Mesothelial cell of epicardium (in vitro differentiated cells): ENCODE measurements around the gene GALNT6. TPM values are rescaled to one million over a fixed set of nuclear protein-coding genes. Genes with fewer than 3 reads are reported as not detected.
A peak's percentile ranks its signal among the peaks of the same experiment; 100 is the strongest.

ENCODE experiments used
- DNase-seq, 2 experiments: peaks; one replicate each; pipeline ENCODE4 v3.0.0; 2021; ENCODE audit warnings: low spot score in 2 of 2; ENCODE audit not compliant: unreplicated experiment in 2 of 2
- H3K27ac Mint-ChIP-seq: 2 replicates; pipeline ENCODE4 v1.8.0; 2021; ENCODE audit warnings: mixed read lengths
- H3K27me3 Mint-ChIP-seq: 2 replicates; pipeline ENCODE4 v1.8.0; 2021; ENCODE audit warnings: low read depth, mixed read lengths
- H3K36me3 Mint-ChIP-seq: 2 replicates; pipeline ENCODE4 v1.8.0; 2021; ENCODE audit warnings: mixed read lengths
- H3K4me1 Mint-ChIP-seq: 2 replicates; pipeline ENCODE4 v1.8.0; 2021; ENCODE audit warnings: mixed read lengths
- H3K4me3 Mint-ChIP-seq: 2 replicates; pipeline ENCODE4 v1.8.0; 2021; ENCODE audit warnings: mild to moderate bottlenecking, moderate library complexity, mixed read lengths
- H3K9me3 Mint-ChIP-seq: 2 replicates; pipeline ENCODE4 v1.8.0; 2021; ENCODE audit warnings: mixed read lengths
- total RNA-seq: library from RNA; stranded (reverse); gene quantifications from 3 replicates; pipeline ENCODE4 v1.2.1, GENCODE V29; 2021
- TF ChIP-seq, protein P1 (sequence below): fragments of 200-600 bp; sonication (generic); IDR thresholded peaks from one replicate; pipeline ENCODE4 v1.5.0; 2021; ENCODE audit warnings: antibody characterized with exemption; ENCODE audit not compliant: unreplicated experiment

Gene GALNT6, protein sequence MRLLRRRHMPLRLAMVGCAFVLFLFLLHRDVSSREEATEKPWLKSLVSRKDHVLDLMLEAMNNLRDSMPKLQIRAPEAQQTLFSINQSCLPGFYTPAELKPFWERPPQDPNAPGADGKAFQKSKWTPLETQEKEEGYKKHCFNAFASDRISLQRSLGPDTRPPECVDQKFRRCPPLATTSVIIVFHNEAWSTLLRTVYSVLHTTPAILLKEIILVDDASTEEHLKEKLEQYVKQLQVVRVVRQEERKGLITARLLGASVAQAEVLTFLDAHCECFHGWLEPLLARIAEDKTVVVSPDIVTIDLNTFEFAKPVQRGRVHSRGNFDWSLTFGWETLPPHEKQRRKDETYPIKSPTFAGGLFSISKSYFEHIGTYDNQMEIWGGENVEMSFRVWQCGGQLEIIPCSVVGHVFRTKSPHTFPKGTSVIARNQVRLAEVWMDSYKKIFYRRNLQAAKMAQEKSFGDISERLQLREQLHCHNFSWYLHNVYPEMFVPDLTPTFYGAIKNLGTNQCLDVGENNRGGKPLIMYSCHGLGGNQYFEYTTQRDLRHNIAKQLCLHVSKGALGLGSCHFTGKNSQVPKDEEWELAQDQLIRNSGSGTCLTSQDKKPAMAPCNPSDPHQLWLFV
- 12.8 to 14.3 TPM (median 13.8 TPM) in 3 replicates for total RNA-seq

DNA sequence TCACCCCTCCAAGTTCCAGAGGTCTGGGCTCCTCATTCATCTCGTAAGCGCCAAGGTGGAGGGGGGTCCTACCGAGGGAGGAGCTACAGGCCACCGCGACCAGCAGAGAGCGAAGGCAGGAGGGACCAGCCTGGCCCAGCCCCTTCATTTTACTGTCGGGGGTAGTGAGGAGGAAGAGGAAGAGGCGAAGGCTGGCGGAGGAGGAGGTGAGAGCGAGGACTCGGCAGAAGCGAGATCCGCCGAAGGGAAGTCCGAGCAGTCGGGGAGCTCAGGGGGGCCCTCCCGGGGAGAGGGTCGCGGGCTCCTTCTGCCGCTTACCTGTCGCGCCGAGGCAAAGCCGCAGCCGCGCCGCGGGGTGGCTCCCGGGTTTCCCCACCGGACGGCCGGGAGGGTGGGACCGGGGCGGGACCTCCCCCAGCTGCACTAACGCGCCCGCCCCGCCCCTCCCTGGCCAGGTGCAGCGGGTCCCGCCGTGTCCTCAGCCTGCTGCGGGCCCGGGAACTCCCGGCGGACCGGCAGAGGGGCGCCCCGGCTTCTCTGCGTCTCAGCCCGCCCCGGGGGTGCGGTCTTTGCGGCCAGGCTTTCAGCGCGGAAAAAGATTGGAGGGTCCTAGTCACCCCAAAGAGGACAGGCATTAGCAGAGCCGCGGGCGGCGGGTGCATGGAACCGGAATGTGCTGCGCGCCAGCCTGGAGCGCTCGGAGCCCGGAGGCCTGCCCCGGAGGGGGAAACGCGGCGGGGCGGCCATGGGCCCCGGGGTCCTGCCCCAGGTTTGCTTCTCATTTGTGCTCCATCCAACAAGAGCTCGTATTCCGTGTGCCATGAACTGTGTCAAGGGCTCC lies at the start of gene GALNT6:
TSS of gene GALNT6 (minus strand) at position 124 of the 841 bp plus-strand sequence. CDS start 11,625 bp downstream, outside the sequence.
- no peaks in the 10 kb centered on the region for H3K9me3 Mint-ChIP-seq
- peak; percentile 31 to 70 for DNase-seq
- no peaks in the 10 kb centered on the region for H3K36me3 Mint-ChIP-seq
- H3K27ac Mint-ChIP-seq, result peak within 1 kb of the TSS; percentile 89
- peaks cover 61% of the 10 kb centered on the region for H3K4me1 Mint-ChIP-seq
- H3K4me3 Mint-ChIP-seq, result peak within 1 kb of the TSS; percentile 88
- peaks cover 31% of the 10 kb centered on the region for H3K27me3 Mint-ChIP-seq
- TF ChIP-seq, protein P1, sequence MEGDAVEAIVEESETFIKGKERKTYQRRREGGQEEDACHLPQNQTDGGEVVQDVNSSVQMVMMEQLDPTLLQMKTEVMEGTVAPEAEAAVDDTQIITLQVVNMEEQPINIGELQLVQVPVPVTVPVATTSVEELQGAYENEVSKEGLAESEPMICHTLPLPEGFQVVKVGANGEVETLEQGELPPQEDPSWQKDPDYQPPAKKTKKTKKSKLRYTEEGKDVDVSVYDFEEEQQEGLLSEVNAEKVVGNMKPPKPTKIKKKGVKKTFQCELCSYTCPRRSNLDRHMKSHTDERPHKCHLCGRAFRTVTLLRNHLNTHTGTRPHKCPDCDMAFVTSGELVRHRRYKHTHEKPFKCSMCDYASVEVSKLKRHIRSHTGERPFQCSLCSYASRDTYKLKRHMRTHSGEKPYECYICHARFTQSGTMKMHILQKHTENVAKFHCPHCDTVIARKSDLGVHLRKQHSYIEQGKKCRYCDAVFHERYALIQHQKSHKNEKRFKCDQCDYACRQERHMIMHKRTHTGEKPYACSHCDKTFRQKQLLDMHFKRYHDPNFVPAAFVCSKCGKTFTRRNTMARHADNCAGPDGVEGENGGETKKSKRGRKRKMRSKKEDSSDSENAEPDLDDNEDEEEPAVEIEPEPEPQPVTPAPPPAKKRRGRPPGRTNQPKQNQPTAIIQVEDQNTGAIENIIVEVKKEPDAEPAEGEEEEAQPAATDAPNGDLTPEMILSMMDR, result no peak

DNA sequence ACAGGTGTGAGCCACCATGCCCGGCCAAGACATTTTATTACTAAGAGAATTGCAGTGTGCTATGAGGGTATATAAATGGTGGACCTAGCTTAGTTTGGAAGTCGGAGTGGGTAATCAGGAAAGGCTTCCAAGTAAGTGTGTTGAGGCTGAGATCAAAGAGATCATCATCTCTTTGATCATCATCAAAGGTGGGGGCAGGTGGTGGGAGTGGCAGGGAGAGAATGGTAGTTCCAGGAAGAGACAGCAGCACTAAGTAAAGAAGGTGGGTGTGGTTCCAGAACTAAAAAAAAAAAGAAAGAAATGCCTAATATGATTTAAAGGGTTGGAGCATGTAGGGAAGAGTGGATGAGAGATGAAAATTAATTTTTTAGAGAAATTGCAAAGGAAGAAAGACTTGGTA lies 48.1 kb upstream of the GALNT6 start:
- Mint-ChIP-seq H3K27me3 (no peaks in the 10 kb centered on the region), H3K36me3 (no peaks in the 10 kb centered on the region), H3K9me3 (peaks cover 7% of the 10 kb centered on the region), H3K4me3 (no peak overlapping the region), H3K27ac (no peak overlapping the region), H3K4me1 (peaks cover 6% of the 10 kb centered on the region)
- no peak for DNase-seq
- TF ChIP-seq, protein P1, result no peak

DNA sequence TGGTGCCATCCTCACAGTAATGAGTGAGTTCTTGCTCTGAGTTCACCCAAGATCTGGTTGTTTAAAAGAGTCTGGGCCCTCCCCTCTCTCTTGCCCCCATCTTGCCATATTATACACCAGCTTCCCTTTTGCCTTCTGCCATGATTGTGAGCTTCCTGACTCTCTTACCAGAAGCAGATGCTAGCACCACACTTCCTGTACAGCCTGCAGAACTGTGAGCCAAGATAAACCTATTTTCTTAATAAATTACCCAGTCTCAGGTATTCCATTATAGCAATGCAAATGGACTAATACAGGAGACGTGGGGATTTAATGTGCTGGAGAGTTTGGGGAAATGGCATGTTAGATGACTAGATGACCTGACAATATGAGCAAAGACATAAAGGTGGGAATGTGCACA lies 46.2 kb upstream of the GALNT6 start:
- TF ChIP-seq, protein P1, result no peak
- Mint-ChIP-seq H3K27me3 (no peaks in the 10 kb centered on the region), H3K36me3 (no peaks in the 10 kb centered on the region), H3K9me3 (peaks cover 7% of the 10 kb centered on the region), H3K4me3 (no peak overlapping the region), H3K27ac (no peak overlapping the region), H3K4me1 (peaks cover 13% of the 10 kb centered on the region)
- no peak for DNase-seq

DNA sequence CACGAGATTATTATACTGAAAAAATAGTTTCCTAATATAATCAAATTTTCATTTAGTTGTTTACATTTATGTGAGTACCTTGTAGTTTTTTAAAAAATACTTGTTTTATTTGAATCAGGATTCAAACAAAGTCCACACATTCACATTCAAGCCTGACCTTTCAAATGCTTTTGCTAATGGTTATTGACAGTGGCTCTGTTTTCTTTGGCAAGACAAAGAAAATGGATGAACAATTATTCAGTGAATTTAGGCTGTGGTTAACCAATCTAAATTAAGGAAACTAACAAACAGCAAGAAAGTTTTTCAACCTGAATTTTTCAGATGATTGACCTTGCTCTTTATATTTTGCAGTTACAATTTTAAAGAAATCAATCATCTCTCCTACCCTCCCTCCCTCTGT lies 43.1 kb upstream of the GALNT6 start:
- DNase-seq, result no peak
- TF ChIP-seq, protein P1, result no peak
- Mint-ChIP-seq H3K27ac (no peak overlapping the region), H3K4me3 (no peak overlapping the region), H3K36me3 (no peaks in the 10 kb centered on the region), H3K4me1 (peaks cover 13% of the 10 kb centered on the region), H3K9me3 (peaks cover 7% of the 10 kb centered on the region), H3K27me3 (no peaks in the 10 kb centered on the region)

- peak overlapping the region; percentile 77 for H3K27ac Mint-ChIP-seq
- no peaks in the 10 kb centered on the region for H3K36me3 Mint-ChIP-seq
- H3K9me3 Mint-ChIP-seq, result no peaks in the 10 kb centered on the region
- no peak overlapping the region for H3K4me3 Mint-ChIP-seq
- no peak for DNase-seq
- TF ChIP-seq, protein P1, result no peak
- H3K4me1 Mint-ChIP-seq, result peaks cover 13% of the 10 kb centered on the region
- H3K27me3 Mint-ChIP-seq, result no peaks in the 10 kb centered on the region
Measured at GRCh38 chr12:51432921-51433320, 41.7 kb upstream of the GALNT6 start.
